Breast epithelium (tissue), 3 donors: Measurements from ENCODE around the gene MYO1E.

Experiments used
- POLR2AphosphoS5 ChIP-seq, 3 donors: sonication (generic); formaldehyde crosslinking; IDR thresholded peaks; one replicate each; pipeline ENCODE4 v1.6.1; 2017; ENCODE audit warnings: antibody characterized with exemption in 3 of 3
- TF ChIP-seq, protein P1 (sequence below), 3 donors: fragments of 450-650 bp; IDR thresholded peaks; one replicate each; pipeline ENCODE4 v1.5.1; 2016 to 2017; ENCODE audit warnings: antibody characterized with exemption in 3 of 3, mild to moderate bottlenecking in 3 of 3, moderate library complexity in 3 of 3

DNA sequence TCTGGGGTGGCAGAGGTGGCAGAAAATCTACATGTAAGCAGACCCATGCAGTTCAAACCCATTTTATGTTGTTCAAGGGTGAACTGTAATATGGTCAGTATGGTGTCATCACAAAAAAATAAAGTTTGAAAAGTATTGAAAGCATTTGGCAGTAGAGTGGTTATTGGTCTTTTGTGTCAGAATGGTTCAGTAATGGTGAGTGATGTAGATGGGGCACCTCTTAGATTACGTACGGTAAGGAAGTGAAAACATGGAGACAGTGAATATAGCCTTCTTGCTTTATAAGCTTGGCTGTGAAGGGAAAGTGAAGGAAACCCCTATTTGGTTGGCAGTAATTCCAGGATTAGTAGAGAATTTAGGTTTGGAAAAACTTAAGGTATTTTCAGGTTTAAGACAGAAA lies 284.9 kb downstream of the MYO1E start:
- TF ChIP-seq, protein P1, sequence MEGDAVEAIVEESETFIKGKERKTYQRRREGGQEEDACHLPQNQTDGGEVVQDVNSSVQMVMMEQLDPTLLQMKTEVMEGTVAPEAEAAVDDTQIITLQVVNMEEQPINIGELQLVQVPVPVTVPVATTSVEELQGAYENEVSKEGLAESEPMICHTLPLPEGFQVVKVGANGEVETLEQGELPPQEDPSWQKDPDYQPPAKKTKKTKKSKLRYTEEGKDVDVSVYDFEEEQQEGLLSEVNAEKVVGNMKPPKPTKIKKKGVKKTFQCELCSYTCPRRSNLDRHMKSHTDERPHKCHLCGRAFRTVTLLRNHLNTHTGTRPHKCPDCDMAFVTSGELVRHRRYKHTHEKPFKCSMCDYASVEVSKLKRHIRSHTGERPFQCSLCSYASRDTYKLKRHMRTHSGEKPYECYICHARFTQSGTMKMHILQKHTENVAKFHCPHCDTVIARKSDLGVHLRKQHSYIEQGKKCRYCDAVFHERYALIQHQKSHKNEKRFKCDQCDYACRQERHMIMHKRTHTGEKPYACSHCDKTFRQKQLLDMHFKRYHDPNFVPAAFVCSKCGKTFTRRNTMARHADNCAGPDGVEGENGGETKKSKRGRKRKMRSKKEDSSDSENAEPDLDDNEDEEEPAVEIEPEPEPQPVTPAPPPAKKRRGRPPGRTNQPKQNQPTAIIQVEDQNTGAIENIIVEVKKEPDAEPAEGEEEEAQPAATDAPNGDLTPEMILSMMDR (IDR thresholded peaks at IDR 0.05) = no peak
- TF ChIP-seq POLR2AphosphoS5 (IDR thresholded peaks at IDR 0.05) = no peak
